Measurements from ENCODE around the gene ACBD3.

- TF ChIP-seq CTCF (IDR thresholded peaks at IDR 0.05): no peak
- no peak for TF ChIP-seq POLR2A (IDR thresholded peaks at IDR 0.05)
Observed at GRCh38 chr1:226125831-226126230, 60.7 kb downstream of the ACBD3 start.

All from Peyer's patch (tissue), 4 donors.